HL-60 (cell line): ENCODE data around the gene ANKRD36B.
"Not testable (repeated sequence)": the region's sequence is repeated elsewhere in the genome, so short reads cannot be mapped to it uniquely, and the experiment has no call there.

ENCODE experiments used
- DNase-seq, 2 experiments: peaks; one replicate each; pipeline ENCODE4 v3.0.0-alpha.2; 2010 to 2020; ENCODE audit warnings: low read depth in 1 of 2, low spot score in 1 of 2
- H3K27ac ChIP-seq: fragments of 250-450 bp; sonication (Bioruptor Pico); replicated peaks from 2 replicates; pipeline ENCODE4 v1.5.1; 2020; ENCODE audit warnings: mild to moderate bottlenecking, moderate library complexity
- H3K27me3 ChIP-seq: fragments of 250-450 bp; sonication (Bioruptor Pico); 2 replicates; pipeline ENCODE4 v1.5.1; 2021; ENCODE audit warnings: mild to moderate bottlenecking, moderate library complexity; ENCODE audit not compliant: insufficient read depth, poor library complexity, severe bottlenecking
- H3K4me3 ChIP-seq: replicated peaks from 2 replicates; pipeline ENCODE4 v1.5.1; 2011; ENCODE audit warnings: mild to moderate bottlenecking, control low read depth, low read length; ENCODE audit not compliant: insufficient read depth
- CTCF ChIP-seq: IDR thresholded peaks from one replicate; pipeline ENCODE4 v1.5.1; 2011; ENCODE audit warnings: low read length, control low read depth, inconsistent platforms; ENCODE audit not compliant: insufficient read depth
- GABPA ChIP-seq: IDR thresholded peaks from 2 replicates; pipeline ENCODE4 v1.6.1; 2012; ENCODE audit warnings: low read depth
- POLR2AphosphoS5 ChIP-seq: IDR thresholded peaks from 2 replicates; pipeline ENCODE4 v1.6.1; 2012; ENCODE audit warnings: low read depth
- REST ChIP-seq: IDR thresholded peaks from 2 replicates; pipeline ENCODE4 v1.6.1; 2012; ENCODE audit warnings: low read depth; ENCODE audit not compliant: insufficient replicate concordance
- SPI1 ChIP-seq: IDR thresholded peaks from 2 replicates; pipeline ENCODE4 v1.6.1; 2012; ENCODE audit warnings: low read depth, mild to moderate bottlenecking, borderline replicate concordance

Gene ANKRD36B

GRCh38 chr2:97546711-97547110, 43.0 kb downstream of the ANKRD36B start:
- H3K27me3 ChIP-seq, result no peaks in the 10 kb centered on the region
- H3K27ac ChIP-seq, result no peak overlapping the region
- no peak for TF ChIP-seq CTCF
- no peak for TF ChIP-seq SPI1
- no peak for TF ChIP-seq REST
- no peak for TF ChIP-seq GABPA
- TF ChIP-seq POLR2AphosphoS5, result no peak
- DNase-seq, result no peak
- H3K4me3 ChIP-seq, result no peak overlapping the region

GRCh38 chr2:97544911-97545310, 44.8 kb downstream of the ANKRD36B start:
- not testable (repeated sequence) for H3K27ac ChIP-seq, H3K4me3 ChIP-seq, H3K27me3 ChIP-seq, DNase-seq

GRCh38 chr2:97525904-97526303, 63.8 kb downstream of the ANKRD36B start:
- H3K4me3 ChIP-seq, H3K27ac ChIP-seq, DNase-seq, H3K27me3 ChIP-seq: not testable (repeated sequence)

- H3K27ac ChIP-seq, DNase-seq, H3K27me3 ChIP-seq, H3K4me3 ChIP-seq: not testable (repeated sequence)
Measured at GRCh38 chr2:97523816-97524215, 65.9 kb downstream of the ANKRD36B start.

GRCh38 chr2:97522916-97523555, 66.6 kb downstream of the ANKRD36B start:
- H3K27ac ChIP-seq, DNase-seq, H3K4me3 ChIP-seq, H3K27me3 ChIP-seq: not testable (repeated sequence)

GRCh38 chr2:97495651-97496050, 94.0 kb downstream of the ANKRD36B start:
- not testable (repeated sequence) for DNase-seq, H3K27me3 ChIP-seq, H3K4me3 ChIP-seq, H3K27ac ChIP-seq

- not testable (repeated sequence) for H3K27ac ChIP-seq, DNase-seq
Measured at GRCh38 chr2:97490141-97490540, 99.5 kb downstream of the ANKRD36B start.

More at GRCh38 chr2:97490141-97490540, 99.5 kb downstream of the ANKRD36B start:
- not testable (repeated sequence) for H3K27me3 ChIP-seq, H3K4me3 ChIP-seq
